Ectodermal cell (in vitro differentiated cells): ENCODE data around the gene FLNC.

Experiments used
- H3K27ac ChIP-seq: 2 replicates; pipeline ENCODE4 v1.7.0; 2013; ENCODE audit warnings: mild to moderate bottlenecking, low read depth, low read length; ENCODE audit not compliant: insufficient read depth, poor library complexity, severe bottlenecking
- H3K27me3 ChIP-seq: 2 replicates; pipeline ENCODE4 v1.7.0; 2013; ENCODE audit warnings: mild to moderate bottlenecking, low read length; ENCODE audit not compliant: insufficient read depth, control insufficient read depth, poor library complexity, severe bottlenecking
- H3K36me3 ChIP-seq: one replicate; pipeline ENCODE4 v1.7.0; 2013; ENCODE audit warnings: low read length; ENCODE audit not compliant: control insufficient read depth, insufficient read depth
- H3K4me1 ChIP-seq: one replicate; pipeline ENCODE4 v1.7.0; 2013; ENCODE audit warnings: low read length; ENCODE audit not compliant: control insufficient read depth, insufficient read depth
- H3K4me3 ChIP-seq: 2 replicates; pipeline ENCODE4 v1.7.0; 2013; ENCODE audit warnings: low read depth, low read length, control low read depth; ENCODE audit not compliant: insufficient read depth
- H3K9me3 ChIP-seq: 2 replicates; pipeline ENCODE4 v1.7.0; 2013; ENCODE audit warnings: mild to moderate bottlenecking, low read length, moderate library complexity; ENCODE audit not compliant: control insufficient read depth
- WGBS, 2 experiments: methylation state at CpG; one replicate each; pipeline ENCODE4 v1.1.7; 2013; ENCODE audit warnings: missing lambda C conversion rate in 2 of 2; 5-methylcytosine and 5-hydroxymethylcytosine counted together

FLNC gene

GRCh38 chr7:128878226-128879105, 48.3 kb downstream of the FLNC start:
- H3K4me3 ChIP-seq, result no peak overlapping the region
- no peaks in the 10 kb centered on the region for H3K27me3 ChIP-seq
- no peaks in the 10 kb centered on the region for H3K9me3 ChIP-seq
- 94% methylated on average over 14 of the region's 14 CpGs for WGBS, 2 experiments
- no peaks in the 10 kb centered on the region for H3K4me1 ChIP-seq
- no peaks in the 10 kb centered on the region for H3K36me3 ChIP-seq
- no peak overlapping the region for H3K27ac ChIP-seq

DNA sequence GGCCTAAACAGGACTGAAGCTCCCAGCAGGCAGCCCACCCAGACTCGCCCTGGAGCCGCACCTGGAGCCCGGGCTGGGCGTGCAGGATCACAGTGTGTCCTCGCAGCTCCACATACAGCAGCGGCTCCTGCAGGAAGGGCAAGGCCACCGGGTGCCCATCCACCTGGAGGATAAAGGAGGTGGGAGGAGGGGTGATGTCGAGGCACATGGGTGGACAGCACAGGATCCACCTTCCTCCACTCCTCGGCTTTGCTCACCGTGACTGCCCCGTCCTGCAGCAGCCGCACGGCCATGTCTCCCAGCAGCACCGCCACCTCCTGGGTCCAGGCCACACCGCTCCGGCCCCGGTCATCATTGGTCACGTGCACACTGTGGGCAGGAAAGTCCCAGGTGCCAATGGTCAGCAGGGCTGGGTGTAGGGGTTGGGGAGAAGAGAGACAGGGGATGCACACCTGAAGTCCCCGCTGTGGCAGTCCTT, 49.3 kb downstream of the FLNC start:
- WGBS, 2 experiments, result 93 to 94% methylated on average over 19 of the region's 19 CpGs
- no peak overlapping the region for H3K27ac ChIP-seq
- H3K36me3 ChIP-seq, result no peaks in the 10 kb centered on the region
- H3K9me3 ChIP-seq, result no peaks in the 10 kb centered on the region
- no peaks in the 10 kb centered on the region for H3K27me3 ChIP-seq
- peaks cover 7% of the 10 kb centered on the region for H3K4me1 ChIP-seq
- no peak overlapping the region for H3K4me3 ChIP-seq

DNA sequence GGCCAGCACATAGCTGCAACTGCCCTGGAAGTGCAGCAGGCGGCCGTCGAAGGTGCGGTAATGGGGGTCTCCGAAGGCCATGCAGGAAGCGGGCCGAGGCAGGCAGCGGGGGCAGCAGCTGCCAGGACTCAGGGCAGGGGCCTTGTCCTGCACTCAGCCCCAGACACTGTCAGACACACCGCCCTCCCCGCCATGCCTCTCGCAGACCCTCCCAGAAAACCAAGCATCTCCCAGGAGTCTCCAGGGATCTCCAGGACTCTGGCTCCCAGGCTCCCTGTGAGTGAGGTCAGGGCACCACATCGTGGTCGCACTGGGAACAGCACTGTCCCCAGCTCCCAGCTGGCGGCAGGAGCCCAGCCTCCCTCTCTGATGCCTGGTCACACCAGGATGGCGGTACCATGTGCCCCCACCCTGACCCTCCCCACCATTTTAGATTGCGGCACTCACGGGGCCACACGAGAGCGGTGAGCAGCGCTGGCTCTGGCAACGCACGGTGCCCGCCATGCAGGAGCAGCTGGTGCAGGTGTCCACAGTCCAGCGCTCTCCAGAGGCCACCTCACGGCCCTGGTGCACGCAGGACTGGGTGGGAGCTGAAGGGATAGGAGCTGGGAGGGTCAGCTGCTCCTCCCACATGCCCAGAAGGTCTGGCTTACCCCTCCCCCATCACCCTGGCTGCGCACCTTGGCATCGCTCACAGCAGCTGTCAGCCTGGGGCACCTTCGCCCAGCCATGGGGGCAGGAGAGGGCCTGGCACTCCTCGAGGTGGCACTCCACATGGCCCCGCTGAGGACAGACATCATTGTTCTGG, 49.9 kb downstream of the FLNC start:
- Histone ChIP-seq H3K4me1 (peaks cover 8% of the 10 kb centered on the region), H3K27me3 (no peaks in the 10 kb centered on the region), H3K4me3 (no peak overlapping the region), H3K36me3 (no peaks in the 10 kb centered on the region), H3K27ac (no peak overlapping the region), H3K9me3 (no peaks in the 10 kb centered on the region)
- 63% methylated on average over 31 of the region's 31 CpGs for WGBS, 2 experiments

GRCh38 chr7:128880791-128881457, 50.7 kb downstream of the FLNC start:
- Histone ChIP-seq H3K9me3 (no peaks in the 10 kb centered on the region), H3K4me1 (peaks cover 8% of the 10 kb centered on the region), H3K36me3 (no peaks in the 10 kb centered on the region), H3K27ac (no peak overlapping the region), H3K27me3 (no peaks in the 10 kb centered on the region), H3K4me3 (no peak overlapping the region)
- 91 to 92% methylated on average over 11 of the region's 11 CpGs for WGBS, 2 experiments

DNA sequence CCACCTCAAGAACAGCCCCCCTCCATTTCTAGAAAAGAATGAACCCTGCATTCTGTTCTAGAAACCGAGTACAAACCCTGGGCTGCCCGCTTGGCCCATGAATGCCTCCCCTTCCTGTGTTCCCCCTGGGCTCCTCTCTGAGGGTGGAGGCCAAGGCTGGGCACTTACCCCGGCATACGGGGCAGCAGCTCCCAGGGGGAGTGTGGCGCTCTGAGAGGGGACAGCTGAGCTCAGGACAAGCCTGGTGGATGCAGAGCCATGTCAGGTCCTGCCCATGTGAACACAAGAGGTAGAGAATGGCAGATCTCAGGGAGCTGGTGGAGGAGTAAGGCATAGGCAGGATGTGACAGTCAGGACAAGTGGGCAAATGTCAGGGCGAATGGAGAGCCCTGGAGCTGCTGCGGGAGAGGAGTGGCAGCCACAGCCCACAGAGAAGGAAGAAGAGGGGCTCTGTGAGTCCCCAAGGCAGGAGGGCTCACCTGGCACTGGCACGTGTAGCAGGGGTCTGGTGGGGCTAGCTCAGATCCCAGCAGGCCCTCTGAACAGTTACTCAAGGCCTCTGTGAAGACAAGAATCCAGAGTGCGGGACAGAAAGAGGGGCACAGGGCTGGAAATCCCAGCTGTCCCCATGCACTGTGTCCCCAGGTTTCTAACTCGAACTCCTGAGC, 51.4 kb downstream of the FLNC start:
- no peaks in the 10 kb centered on the region for H3K27me3 ChIP-seq
- peaks cover 8% of the 10 kb centered on the region for H3K4me1 ChIP-seq
- no peak overlapping the region for H3K27ac ChIP-seq
- no peaks in the 10 kb centered on the region for H3K36me3 ChIP-seq
- H3K9me3 ChIP-seq, result no peaks in the 10 kb centered on the region
- 88 to 92% methylated on average over 10 of the region's 10 CpGs for WGBS, 2 experiments
- no peak overlapping the region for H3K4me3 ChIP-seq

GRCh38 chr7:128882134-128882533, 51.9 kb downstream of the FLNC start:
- Histone ChIP-seq H3K4me3 (no peak overlapping the region), H3K27ac (no peak overlapping the region)
- WGBS, 2 experiments, result 90 to 92% methylated on average over 8 of the region's 8 CpGs

DNA sequence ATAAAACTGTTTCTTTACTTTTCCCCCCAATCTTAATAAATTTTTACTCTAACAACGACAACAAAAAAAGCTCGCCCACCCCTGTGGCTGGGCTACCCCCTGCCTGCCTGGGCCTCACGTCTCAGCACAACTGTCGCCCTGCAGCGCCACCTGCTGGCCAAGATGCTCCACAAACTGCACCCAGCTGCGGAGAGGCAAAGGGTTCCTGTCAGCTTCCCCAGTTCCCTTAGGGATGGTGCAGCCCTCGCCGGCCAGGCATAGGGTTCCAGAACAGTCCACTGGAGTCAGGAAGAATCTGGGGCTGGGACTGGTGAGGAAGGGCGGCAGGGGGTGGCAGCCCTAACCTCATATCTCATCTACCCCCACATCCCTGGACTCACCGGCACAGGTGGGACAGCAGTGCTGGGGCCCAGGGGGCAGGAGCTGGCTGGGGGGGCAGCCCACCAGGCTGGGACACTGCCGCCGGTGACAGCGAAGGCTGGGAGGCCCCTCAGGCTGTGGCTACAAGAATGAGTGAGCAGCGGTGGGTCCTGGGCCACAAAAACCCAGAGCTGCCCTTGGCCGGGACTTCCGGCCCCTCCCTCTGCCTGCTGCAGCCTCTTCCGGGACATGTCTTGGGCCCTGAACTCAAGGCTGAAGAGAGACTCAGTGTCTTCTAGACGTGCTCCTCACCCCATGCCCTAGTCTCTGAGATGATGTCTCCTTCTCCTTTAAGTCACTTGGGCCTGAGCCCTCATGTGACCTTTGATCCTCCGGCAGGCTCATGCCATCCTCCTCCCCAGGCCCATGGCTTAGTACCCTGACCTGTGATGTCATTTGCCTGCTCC, 53.6 kb downstream of the FLNC start:
- H3K4me1 ChIP-seq, result peaks cover 8% of the 10 kb centered on the region
- no peak overlapping the region for H3K4me3 ChIP-seq
- H3K36me3 ChIP-seq, result no peaks in the 10 kb centered on the region
- H3K27me3 ChIP-seq, result no peaks in the 10 kb centered on the region
- no peak overlapping the region for H3K27ac ChIP-seq
- no peaks in the 10 kb centered on the region for H3K9me3 ChIP-seq
- 56 to 57% methylated on average over 19 of the region's 19 CpGs for WGBS, 2 experiments

More at GRCh38 chr7:128882134-128882533, 51.9 kb downstream of the FLNC start:
- Histone ChIP-seq H3K36me3 (no peaks in the 10 kb centered on the region), H3K4me1 (peaks cover 8% of the 10 kb centered on the region), H3K27me3 (no peaks in the 10 kb centered on the region), H3K9me3 (no peaks in the 10 kb centered on the region)

DNA sequence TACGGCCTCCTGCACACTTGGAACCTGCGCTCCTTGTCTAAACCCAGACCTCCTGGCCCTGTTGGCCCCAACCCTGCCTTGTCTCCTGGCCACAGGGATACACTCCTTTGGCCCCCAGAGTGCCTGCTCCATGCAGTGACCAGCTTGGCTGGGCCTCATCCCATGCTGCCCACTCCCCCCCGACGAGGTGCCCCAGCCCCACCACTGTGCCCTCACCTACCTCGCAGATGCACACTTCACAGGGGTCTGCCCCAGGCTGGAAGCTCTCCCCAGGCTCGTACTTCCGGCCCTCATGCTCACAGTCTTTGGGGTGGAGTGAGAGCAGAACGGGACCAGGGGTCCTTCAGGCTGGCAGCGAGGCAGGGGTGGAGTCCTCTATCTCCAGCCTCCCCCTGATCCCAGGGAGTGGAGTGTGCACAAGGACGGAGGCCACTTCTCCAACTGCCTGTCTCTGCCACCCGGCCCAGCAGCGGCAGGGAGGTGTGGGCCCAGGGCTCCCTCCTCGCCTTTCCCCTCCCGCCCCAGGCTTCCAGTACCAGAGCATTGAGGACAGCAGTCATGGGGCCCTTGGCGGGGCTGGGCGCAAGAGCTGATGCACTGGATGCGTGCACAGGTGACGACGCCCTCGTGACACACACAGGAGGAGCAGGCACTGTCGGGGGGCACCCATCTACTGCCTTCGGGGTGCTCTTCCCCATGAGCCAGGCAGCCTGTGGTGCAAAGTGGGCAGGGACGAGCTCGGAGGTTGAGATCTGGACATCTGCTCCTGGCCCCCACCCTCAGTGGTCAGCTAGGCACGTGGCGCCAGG, 54.6 kb downstream of the FLNC start:
- Histone ChIP-seq H3K4me1 (peaks cover 8% of the 10 kb centered on the region), H3K27ac (no peak overlapping the region), H3K4me3 (no peak overlapping the region), H3K36me3 (no peaks in the 10 kb centered on the region), H3K9me3 (no peaks in the 10 kb centered on the region), H3K27me3 (no peaks in the 10 kb centered on the region)
- WGBS, 2 experiments, result 92 to 93% methylated on average over 26 of the region's 26 CpGs
